ENCODE results near the gene PLA2G6.
A peak's percentile ranks its signal among the peaks of the same experiment; 100 is the strongest.

PLA2G6 gene

GRCh38 chr22:38072322-38073149, 109.1 kb downstream of the PLA2G6 start:
- Histone ChIP-seq H3K9me3 (no peaks in the 10 kb centered on the region), H3K27ac (peak overlapping the region; percentile 91 to 97), H3K4me1 (peaks cover 15 to 47% (median 33%) of the 10 kb centered on the region in 4 donors), H3K36me3 (peaks cover 28 to 90% (median 44%) of the 10 kb centered on the region in 3 donors), H3K27me3 (no peaks in the 10 kb centered on the region), H3K4me3 (no peak overlapping the region)
- intact Hi-C loops (cut with DNase I; ENCODE audit: low total_unique reads): no loop called here
- TF ChIP-seq CTCF (IDR thresholded peaks at IDR 0.05): no peak
- no peak for DNase-seq

DNA sequence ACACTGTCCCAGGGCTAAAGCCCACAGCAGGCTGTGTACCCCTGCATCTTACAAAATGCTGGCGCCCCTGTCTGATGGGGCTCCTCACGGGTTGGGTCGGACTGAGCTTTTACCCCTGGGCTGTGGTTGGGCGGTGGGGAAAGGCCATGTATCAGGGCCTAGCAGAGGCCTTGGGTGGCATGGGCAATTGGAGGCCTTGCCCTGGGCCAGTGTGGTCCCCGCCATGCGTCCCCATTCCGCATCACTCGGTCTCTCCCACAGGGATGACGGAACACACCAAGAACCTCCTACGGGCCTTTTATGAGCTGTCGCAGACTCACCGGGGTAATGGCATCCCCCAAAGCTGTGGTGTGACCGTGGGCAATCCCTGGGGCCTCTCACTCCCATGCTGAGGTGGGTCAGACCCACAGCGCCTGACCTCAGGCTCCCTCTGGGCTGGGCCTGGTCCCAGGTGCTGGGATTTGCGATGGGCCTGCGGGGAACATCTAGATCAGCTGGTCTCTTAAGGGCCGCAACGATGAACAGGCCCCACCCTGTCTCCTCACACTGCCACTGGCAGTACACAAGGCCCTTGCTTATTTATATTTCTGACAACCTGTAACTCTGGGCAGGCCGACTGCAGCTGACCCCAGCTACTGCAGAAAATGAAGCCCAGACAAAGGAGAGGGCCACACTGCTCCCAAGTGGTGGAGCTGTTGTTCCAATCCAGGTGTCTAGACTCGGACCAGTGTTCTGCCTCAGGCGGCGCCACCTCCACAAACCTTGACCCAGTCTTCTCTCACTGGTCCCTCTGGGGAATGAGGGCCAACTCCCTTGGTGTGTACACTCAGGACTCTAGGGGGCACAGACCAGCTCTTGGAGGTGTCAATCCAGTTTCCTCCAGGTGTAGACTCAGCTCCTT, 110.0 kb downstream of the PLA2G6 start:
- Histone ChIP-seq H3K36me3 (peaks cover 28 to 95% (median 46%) of the 10 kb centered on the region in 3 donors), H3K4me1 (peaks cover 15 to 55% (median 35%) of the 10 kb centered on the region in 4 donors), H3K27me3 (no peaks in the 10 kb centered on the region), H3K4me3 (no peak overlapping the region), H3K9me3 (no peaks in the 10 kb centered on the region), H3K27ac (peak overlapping the region; percentile 91 to 97)
- intact Hi-C loops (cut with DNase I; ENCODE audit: low total_unique reads): no loop called here
- no peak for TF ChIP-seq CTCF (IDR thresholded peaks at IDR 0.05)
- DNase-seq: no peak

GRCh38 chr22:38070250-38070921, 111.2 kb downstream of the PLA2G6 start:
- H3K4me3 ChIP-seq: no peak overlapping the region
- peaks cover 15 to 58% (median 36%) of the 10 kb centered on the region in 4 donors for H3K4me1 ChIP-seq
- no peaks in the 10 kb centered on the region for H3K9me3 ChIP-seq
- H3K27me3 ChIP-seq: no peaks in the 10 kb centered on the region
- no peak for DNase-seq
- H3K36me3 ChIP-seq: peaks cover 33 to 96% (median 53%) of the 10 kb centered on the region in 3 donors
- intact Hi-C loops (cut with DNase I; ENCODE audit: low total_unique reads): no loop called here
- no peak for TF ChIP-seq CTCF (IDR thresholded peaks at IDR 0.05)
- peak overlapping the region; percentile 91 to 97 for H3K27ac ChIP-seq

- H3K9me3 ChIP-seq: no peaks in the 10 kb centered on the region
- H3K4me3 ChIP-seq: peak overlapping the region in 1 of 2 donors; percentile 24
- peak; percentile 74 to 79 for TF ChIP-seq CTCF (IDR thresholded peaks at IDR 0.05)
- H3K36me3 ChIP-seq: peaks cover 33 to 96% (median 53%) of the 10 kb centered on the region in 3 donors
- H3K27me3 ChIP-seq: no peaks in the 10 kb centered on the region
- peak overlapping the region; percentile 91 to 97 for H3K27ac ChIP-seq
- DNase-seq: peak; percentile 87 to 98
- intact Hi-C loops (cut with DNase I; ENCODE audit: low total_unique reads): loop anchor here (5.0 kb wide), 2 partner anchors 283 to 438 kb away; partner anchors contain the start of gene DDX17
- peaks cover 15 to 58% (median 36%) of the 10 kb centered on the region in 4 donors for H3K4me1 ChIP-seq
These were observed 112.0 kb downstream of the PLA2G6 start for GRCh38 chr22:38069372-38070249.
